ENCODE results near the gene SCD.

DNA sequence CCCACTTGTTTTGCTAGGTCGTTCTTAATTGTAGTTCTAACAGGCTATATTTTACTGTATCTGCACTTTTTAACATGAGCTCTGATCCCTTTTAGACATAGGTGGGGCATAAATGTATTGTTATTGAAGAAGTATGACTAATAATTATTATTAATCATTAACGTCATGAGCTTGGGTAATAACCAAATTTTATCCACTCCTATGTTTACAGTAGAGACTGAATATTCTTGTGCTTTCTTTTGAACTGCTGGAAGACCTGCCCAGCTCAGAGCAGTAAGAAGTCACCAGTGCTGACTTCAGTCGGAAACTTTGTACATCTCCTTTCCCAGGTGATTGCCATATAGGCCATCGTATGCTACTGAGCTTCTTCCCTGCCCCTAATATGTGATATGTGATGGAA is 35.7 kb upstream of the SCD start:
- TF ChIP-seq, protein P1, sequence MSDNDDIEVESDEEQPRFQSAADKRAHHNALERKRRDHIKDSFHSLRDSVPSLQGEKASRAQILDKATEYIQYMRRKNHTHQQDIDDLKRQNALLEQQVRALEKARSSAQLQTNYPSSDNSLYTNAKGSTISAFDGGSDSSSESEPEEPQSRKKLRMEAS (IDR thresholded peaks at IDR 0.05), result no peak
- TF ChIP-seq SP1 (IDR thresholded peaks at IDR 0.05) (no peak), EGR1 (IDR thresholded peaks at IDR 0.05; ENCODE audit: low read depth in 2 of 2) (no peak)
- TF ChIP-seq, protein P2, sequence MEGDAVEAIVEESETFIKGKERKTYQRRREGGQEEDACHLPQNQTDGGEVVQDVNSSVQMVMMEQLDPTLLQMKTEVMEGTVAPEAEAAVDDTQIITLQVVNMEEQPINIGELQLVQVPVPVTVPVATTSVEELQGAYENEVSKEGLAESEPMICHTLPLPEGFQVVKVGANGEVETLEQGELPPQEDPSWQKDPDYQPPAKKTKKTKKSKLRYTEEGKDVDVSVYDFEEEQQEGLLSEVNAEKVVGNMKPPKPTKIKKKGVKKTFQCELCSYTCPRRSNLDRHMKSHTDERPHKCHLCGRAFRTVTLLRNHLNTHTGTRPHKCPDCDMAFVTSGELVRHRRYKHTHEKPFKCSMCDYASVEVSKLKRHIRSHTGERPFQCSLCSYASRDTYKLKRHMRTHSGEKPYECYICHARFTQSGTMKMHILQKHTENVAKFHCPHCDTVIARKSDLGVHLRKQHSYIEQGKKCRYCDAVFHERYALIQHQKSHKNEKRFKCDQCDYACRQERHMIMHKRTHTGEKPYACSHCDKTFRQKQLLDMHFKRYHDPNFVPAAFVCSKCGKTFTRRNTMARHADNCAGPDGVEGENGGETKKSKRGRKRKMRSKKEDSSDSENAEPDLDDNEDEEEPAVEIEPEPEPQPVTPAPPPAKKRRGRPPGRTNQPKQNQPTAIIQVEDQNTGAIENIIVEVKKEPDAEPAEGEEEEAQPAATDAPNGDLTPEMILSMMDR (IDR thresholded peaks at IDR 0.05; ENCODE audit: low read depth, low read length, missing input control), result no peak
